Caco-2 (cell line): ENCODE measurements around the gene ACSBG1. TPM values are rescaled to one million over a fixed set of nuclear protein-coding genes. Genes with fewer than 3 reads are reported as not detected.

Source experiments
- BruUV-seq: library from RNA; stranded (reverse); fragments of 400-500 nt; replicated peaks from 2 replicates; lab custom pipeline; 2021; lab: Mats Ljungman, UMichigan
- CTCF ChIA-PET: fragments of 300-600 bp; sonication (Branson Sonifier 250); formaldehyde crosslinking; loops from one replicate; lab custom pipeline; 2022; ENCODE audit warnings: antibody characterized with exemption; lab: Charles Lee
- POLR2A ChIA-PET: fragments of 300-600 bp; sonication (Branson Sonifier 250); formaldehyde crosslinking; loops from one replicate; lab custom pipeline; 2022; ENCODE audit warnings: antibody characterized with exemption; lab: Charles Lee
- DNase-seq, 2 experiments: peaks; one replicate each; pipeline versions ENCODE4 v3.0.0 to v3.0.0-alpha.2; 2020 to 2022
- H3K27me3 ChIP-seq: replicated peaks from 2 replicates; pipeline ENCODE4 v1.6.0; 2011; ENCODE audit warnings: low read length; ENCODE audit not compliant: control insufficient read depth, insufficient read depth
- H3K36me3 ChIP-seq: 2 replicates; pipeline ENCODE4 v1.5.1; 2011; ENCODE audit warnings: low read length; ENCODE audit not compliant: control insufficient read depth, insufficient read depth
- H3K4me1 ChIP-seq: fragments of 250-450 bp; sonication (Bioruptor Pico); 2 replicates; pipeline ENCODE4 v1.5.1; 2020; ENCODE audit warnings: mild to moderate bottlenecking
- H3K4me3 ChIP-seq: 2 replicates; pipeline ENCODE4 v1.5.1; 2011; ENCODE audit warnings: low read depth, mild to moderate bottlenecking, control low read depth, low read length
- H3K9me3 ChIP-seq: fragments of 250-450 bp; sonication (Bioruptor Pico); 2 replicates; pipeline ENCODE4 v1.5.1; 2020; ENCODE audit warnings: mild to moderate bottlenecking, moderate library complexity
- H3K27ac Mint-ChIP-seq: one replicate; pipeline ENCODE4 v1.8.0; 2022; ENCODE audit warnings: mixed read lengths; ENCODE audit not compliant: unreplicated experiment
- H3K27me3 Mint-ChIP-seq: one replicate; pipeline ENCODE4 v1.8.0; 2022; ENCODE audit warnings: mixed read lengths; ENCODE audit not compliant: insufficient read depth, unreplicated experiment
- H3K36me3 Mint-ChIP-seq: one replicate; pipeline ENCODE4 v1.8.0; 2022; ENCODE audit warnings: mild to moderate bottlenecking, mixed read lengths; ENCODE audit not compliant: insufficient read depth, unreplicated experiment
- H3K4me1 Mint-ChIP-seq: one replicate; pipeline ENCODE4 v1.8.0; 2022; ENCODE audit warnings: low read depth, mixed read lengths; ENCODE audit not compliant: unreplicated experiment
- H3K4me3 Mint-ChIP-seq: one replicate; pipeline ENCODE4 v1.8.0; 2022; ENCODE audit warnings: mild to moderate bottlenecking, moderate library complexity, mixed read lengths; ENCODE audit not compliant: unreplicated experiment
- H3K9me3 Mint-ChIP-seq: one replicate; pipeline ENCODE4 v1.8.0; 2022; ENCODE audit warnings: mixed read lengths; ENCODE audit not compliant: unreplicated experiment
- CTCF ChIP-seq, 2 experiments: fragments of 200-600 bp in 1 of 2; IDR thresholded peaks; 1 replicate in 1 of 2; 2 replicates in 1 of 2; pipeline versions ENCODE4 v1.5.1 to v1.8.0; 2011 to 2022; ENCODE audit warnings: antibody characterized with exemption in 1 of 2, control low read depth in 1 of 2, inconsistent platforms in 1 of 2, low read depth in 1 of 2, low read length in 1 of 2, mild to moderate bottlenecking in 1 of 2, moderate library complexity in 1 of 2; ENCODE audit not compliant: insufficient read depth in 1 of 2, severe bottlenecking in 1 of 2, unreplicated experiment in 1 of 2
- intact Hi-C: fragments of 100-400 bp; cut with micrococcal nuclease; formaldehyde crosslinking; loops from one replicate; pipeline ENCODE4 v1.10.0; 2022; ENCODE audit not compliant: unreplicated experiment
- total RNA-seq: library from RNA; stranded (reverse); gene quantifications from 2 replicates; pipeline ENCODE4 v1.2.3, GENCODE V29; 2022

The ACSBG1 gene
- total RNA-seq, 1 experiment from 2014 or later = not detected

GRCh38 chr15:78167227-78167888, 67.0 kb downstream of the ACSBG1 start:
- POLR2A ChIA-PET = no interaction called here
- no peak for TF ChIP-seq CTCF (IDR thresholded peaks at IDR 0.05; ENCODE audit: insufficient read depth in 1 of 2, low read depth in 1 of 2, low read length in 1 of 2, severe bottlenecking in 1 of 2, unreplicated experiment in 1 of 2)
- CTCF ChIA-PET = no interaction called here
- Mint-ChIP-seq H3K4me1 (no peaks in the 10 kb centered on the region), H3K9me3 (no peaks in the 10 kb centered on the region), H3K27ac (no peak overlapping the region), H3K27me3 (no peaks in the 10 kb centered on the region), H3K36me3 (peaks cover 35% of the 10 kb centered on the region), H3K4me3 (no peak overlapping the region)
- Histone ChIP-seq H3K36me3 (no peaks in the 10 kb centered on the region), H3K9me3 (no peaks in the 10 kb centered on the region), H3K4me3 (no peak overlapping the region), H3K27me3 (no peaks in the 10 kb centered on the region), H3K4me1 (no peaks in the 10 kb centered on the region)
- no peak for DNase-seq
- no TSS peak for BruUV-seq
- intact Hi-C loops = no loop called here

GRCh38 chr15:78164010-78164409, 70.4 kb downstream of the ACSBG1 start:
- H3K36me3 ChIP-seq = no peaks in the 10 kb centered on the region
- H3K36me3 Mint-ChIP-seq = peaks cover 35% of the 10 kb centered on the region
- no peaks in the 10 kb centered on the region for H3K9me3 Mint-ChIP-seq

GRCh38 chr15:78162038-78162437, 72.3 kb downstream of the ACSBG1 start:
- H3K9me3 Mint-ChIP-seq = no peaks in the 10 kb centered on the region
- Histone ChIP-seq H3K4me3 (no peak overlapping the region), H3K36me3 (no peaks in the 10 kb centered on the region), H3K27me3 (no peaks in the 10 kb centered on the region), H3K9me3 (no peaks in the 10 kb centered on the region), H3K4me1 (no peaks in the 10 kb centered on the region)
- no peak for DNase-seq
- CTCF ChIA-PET = interaction anchor here (0.6 kb wide), 1 partner anchor 49 kb away, joined by 3 read pairs; no protein-coding TSS in a partner anchor
- no TSS peak for BruUV-seq
- intact Hi-C loops = no loop called here
- TF ChIP-seq CTCF (IDR thresholded peaks at IDR 0.05; ENCODE audit: insufficient read depth in 1 of 2, low read depth in 1 of 2, low read length in 1 of 2, severe bottlenecking in 1 of 2, unreplicated experiment in 1 of 2) = no peak
- no peak overlapping the region for H3K27ac Mint-ChIP-seq
- H3K4me1 Mint-ChIP-seq = no peaks in the 10 kb centered on the region
- H3K36me3 Mint-ChIP-seq = peaks cover 35% of the 10 kb centered on the region
- POLR2A ChIA-PET = no interaction called here
- H3K27me3 Mint-ChIP-seq = no peaks in the 10 kb centered on the region
- no peak overlapping the region for H3K4me3 Mint-ChIP-seq

More at GRCh38 chr15:78164010-78164409, 70.4 kb downstream of the ACSBG1 start:
- TF ChIP-seq CTCF (IDR thresholded peaks at IDR 0.05; ENCODE audit: insufficient read depth in 1 of 2, low read depth in 1 of 2, low read length in 1 of 2, severe bottlenecking in 1 of 2, unreplicated experiment in 1 of 2) = no peak
- no TSS peak for BruUV-seq
- H3K4me1 ChIP-seq = no peaks in the 10 kb centered on the region
- no peaks in the 10 kb centered on the region for H3K27me3 ChIP-seq
- Mint-ChIP-seq H3K27ac (no peak overlapping the region), H3K4me1 (no peaks in the 10 kb centered on the region), H3K27me3 (no peaks in the 10 kb centered on the region), H3K4me3 (no peak overlapping the region)
- CTCF ChIA-PET = no interaction called here
- no peak overlapping the region for H3K4me3 ChIP-seq
- H3K9me3 ChIP-seq = no peaks in the 10 kb centered on the region
- POLR2A ChIA-PET = no interaction called here
- intact Hi-C loops = no loop called here
- no peak for DNase-seq
